HG03060 (cell line): ENCODE measurements around the gene TNS1.

Source experiments
- ATAC-seq: cut with Tn5 transposase; IDR thresholded peaks from one replicate; pipeline ENCODE4 v1.9.1; 2021; ENCODE audit warnings: low read depth, moderate number of reproducible peaks; ENCODE audit not compliant: unreplicated experiment

The TNS1 gene

DNA sequence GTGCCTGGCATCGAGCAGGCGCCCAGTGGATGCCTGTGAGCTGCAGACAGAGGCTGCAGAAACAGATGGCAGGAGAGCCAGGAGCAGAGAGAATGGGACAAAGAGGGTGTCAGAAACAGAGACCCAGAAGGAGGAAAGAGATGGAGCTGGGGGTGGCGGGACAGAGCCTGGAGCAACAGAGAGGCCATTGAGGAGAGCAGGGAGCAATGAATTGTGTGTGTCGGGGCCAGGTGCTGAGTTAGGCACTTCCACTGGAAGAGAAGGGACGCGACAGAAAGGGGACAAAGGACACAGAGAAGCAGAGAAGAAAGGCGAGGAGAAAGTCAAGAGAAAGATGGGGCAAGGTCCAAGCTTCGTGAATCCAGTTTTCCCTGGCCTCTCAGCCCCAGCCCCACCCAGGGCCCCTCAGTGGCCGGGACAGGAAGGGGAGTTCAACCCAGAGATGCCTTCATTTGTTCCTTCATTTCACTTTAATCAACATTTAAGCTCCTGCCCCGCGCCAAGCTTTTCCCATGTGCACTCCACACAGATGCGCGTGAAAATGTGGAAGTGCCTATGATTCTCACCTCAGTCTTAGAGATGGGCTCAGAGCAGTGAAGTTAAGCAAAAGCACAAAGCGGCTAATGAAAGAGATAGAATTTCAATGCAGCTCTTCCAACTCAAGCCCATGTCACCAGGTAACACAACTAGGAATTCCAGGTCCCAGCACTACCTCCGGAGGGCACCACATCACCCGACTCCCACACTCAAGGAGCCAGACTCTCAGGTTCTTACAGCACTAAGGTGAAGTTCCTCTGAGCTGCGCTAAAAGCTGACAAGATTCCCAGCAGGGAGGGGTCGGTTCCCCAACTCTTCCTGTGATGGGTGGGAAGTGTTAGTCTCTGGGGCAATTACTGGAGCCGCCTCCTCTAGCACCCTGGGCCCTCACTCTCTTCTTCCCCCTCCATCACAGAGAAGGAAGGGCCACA, 55.1 kb downstream of the TNS1 start:
- no peak for ATAC-seq

DNA sequence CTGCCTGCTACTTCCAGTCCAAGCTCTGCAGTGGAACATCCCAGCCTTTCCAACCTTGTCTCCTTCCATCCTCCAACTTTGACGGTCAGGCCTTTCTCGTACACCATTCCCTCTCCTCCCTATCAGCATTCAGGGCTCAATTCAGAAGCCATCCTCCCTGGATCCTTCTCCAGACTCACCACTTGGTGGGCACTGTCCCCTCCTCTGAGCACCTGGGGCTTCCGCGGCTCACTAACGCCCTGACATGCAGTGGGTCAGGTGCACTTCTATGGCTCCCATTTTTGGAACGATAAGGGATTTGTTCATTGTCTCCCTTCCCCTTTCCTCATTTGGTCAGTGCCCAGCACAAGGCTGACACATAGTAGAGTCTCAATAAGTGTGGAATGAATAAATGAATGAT, 56.7 kb downstream of the TNS1 start:
- no peak for ATAC-seq

DNA sequence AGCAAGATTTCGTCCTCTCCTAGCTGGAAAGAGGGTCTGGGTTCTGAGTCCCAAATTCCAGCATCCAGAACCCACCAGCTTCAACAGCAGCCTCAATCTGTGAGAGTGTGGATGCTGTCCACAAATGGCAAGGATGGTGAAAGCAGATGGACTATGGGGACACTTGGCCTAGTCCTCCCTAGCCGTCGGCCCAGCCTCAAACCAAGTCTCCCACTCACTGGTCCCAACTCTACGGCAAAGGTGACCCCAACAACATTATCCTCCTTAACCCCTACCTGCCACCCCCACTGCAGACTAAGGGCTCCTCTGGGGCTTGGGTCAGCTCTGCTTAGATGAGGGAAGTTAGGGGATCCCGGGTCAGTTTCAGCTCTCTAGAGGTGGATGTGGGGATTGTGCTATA, 57.3 kb downstream of the TNS1 start:
- no peak for ATAC-seq

DNA sequence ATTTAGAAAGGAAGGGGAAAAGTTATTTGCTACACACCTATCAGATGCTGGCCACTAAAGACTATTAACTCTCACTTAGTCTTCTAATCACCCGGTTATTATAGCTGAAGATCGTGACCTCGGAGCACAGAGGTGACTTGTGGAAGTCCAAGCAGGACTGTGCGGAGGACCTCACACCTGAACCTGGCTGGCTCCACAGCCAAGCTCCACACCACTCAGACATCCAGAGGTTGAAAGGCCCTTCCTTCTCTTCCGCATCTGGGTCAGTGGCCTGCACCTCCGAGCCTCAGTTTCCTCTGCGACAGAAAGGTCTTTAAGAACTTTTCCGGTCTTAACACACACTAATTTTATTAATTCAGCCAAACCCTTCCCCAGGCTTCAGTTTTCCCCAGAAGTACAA, 57.9 kb downstream of the TNS1 start:
- ATAC-seq, result no peak

DNA sequence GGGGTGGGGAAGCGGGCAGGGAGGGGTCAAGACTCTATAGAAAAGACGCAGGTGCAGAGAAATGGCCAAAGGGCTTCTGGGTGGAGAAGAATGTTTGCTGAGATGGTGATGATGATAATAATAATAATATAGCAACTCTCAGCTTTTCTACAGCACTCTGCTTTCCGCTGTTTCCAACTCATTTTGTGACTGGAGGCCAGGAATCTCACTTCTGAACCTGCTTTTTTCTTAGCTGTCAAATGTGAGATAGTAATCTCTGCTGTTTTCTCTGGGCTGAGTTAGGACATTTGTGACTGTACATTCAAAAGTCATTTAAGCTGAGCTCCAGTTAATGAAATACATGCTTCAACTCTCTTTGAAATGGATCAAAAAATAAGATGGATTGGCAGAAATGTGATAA, 58.4 kb downstream of the TNS1 start:
- ATAC-seq, result no peak

DNA sequence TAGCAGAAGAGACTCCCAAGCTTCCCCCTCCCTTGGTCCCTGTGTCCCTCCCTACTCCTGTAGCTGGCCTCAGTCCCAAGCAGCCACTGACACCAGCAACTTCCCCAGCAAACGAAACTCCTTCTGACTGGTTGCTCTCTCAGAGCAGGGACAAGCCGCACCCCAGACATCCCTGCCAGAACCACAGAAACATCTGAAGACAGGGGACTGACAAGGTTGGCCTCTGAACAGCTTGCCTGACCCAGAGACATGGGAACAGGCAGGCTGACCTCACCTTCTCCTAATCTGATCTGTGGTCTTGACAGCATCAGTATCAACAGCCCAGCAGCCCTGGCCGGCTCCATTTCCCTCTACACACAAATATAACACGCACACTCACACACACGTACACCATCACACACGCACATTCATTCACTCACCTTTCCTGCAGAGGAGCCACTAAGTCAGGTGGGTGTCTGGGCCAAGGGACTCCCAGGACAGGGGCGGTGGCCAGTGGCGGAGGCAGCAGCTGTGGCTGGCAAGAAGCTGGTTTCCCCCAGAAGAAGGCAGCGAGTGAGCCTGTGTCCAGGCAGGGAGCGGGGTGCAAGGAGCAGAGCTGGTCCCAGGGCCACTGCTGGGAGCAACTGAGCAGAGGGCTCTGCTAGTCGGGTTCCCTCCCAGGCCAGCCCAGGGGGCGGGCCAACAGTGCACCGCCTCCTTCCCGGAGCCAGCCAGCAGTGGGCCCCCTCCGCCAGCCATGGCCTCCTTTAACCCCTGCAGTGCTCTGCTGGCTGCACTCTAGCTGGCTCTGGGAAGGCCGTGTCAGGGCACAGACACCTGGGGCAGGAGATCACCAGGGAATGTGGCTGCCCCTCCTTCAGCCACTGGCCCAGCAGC, 59.1 kb downstream of the TNS1 start:
- no peak for ATAC-seq

DNA sequence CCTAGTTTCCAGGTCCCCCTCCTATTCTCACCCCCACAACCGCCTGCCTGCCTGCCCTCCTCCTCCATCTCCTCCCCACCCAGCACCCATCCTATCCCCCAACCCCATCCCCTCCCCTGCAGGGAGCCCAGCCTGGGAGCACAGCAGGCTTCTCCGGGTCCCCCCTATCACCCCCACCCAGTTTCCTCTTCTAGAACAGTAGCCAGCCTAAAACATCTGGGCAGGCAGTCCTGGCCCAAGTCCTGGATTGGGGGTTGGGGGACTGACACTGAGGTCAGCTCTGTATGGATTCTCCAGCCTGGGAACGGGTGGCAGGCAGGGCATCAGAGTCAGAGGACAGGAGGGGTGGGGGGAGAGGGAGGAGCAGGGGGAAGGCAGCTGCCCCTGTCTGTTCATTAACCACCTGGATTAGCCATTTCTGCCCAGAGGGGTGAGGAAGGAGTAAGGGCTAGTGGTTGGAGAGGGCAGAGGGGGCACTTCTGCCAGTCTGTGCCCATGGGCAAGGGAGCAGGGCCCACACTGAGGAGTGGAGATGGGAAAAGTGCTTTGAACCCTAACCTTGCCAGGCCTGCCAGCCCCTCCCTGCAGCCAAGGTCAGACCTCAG, 60.0 kb downstream of the TNS1 start:
- no peak for ATAC-seq

DNA sequence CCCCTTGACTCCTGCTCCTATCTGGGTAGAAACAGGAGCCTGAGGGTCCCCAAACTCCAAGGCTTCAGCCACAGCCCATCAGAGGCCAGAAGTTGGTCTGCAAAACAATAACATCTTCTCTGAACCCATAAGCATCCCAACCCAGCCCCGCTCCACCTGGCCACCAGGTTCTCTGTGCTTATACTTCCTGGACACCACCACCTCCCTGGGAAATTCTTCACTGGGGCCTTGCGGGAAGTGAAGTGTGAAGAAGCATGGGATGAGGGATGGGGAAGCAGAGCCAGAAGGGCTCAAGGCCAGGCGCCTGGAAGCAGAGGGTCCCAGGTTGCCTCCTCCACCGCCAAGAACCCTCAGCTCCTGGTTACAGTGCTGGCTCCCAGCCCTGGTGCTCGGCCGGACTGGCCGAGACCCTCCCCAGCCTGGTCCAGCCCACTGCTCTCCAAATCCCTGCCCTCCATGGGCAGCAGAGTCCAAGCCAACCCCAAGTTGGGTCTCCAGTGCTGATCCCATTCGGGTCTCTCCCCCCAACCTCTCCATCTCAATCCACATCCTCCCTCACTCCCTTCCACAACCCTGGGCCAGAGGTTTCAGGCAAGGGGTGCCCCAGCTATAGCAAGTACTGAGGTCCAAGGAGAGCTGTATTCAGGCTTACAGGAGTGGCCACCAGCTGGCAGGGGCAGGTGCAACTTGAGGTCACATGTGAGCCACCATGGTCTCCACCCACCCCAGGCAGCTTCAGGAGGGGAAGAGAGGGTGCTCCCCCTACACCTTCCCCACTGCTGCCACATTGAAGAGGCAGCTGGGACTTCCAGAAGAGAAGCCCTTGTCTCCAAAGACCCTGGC, 60.7 kb downstream of the TNS1 start:
- no peak for ATAC-seq

DNA sequence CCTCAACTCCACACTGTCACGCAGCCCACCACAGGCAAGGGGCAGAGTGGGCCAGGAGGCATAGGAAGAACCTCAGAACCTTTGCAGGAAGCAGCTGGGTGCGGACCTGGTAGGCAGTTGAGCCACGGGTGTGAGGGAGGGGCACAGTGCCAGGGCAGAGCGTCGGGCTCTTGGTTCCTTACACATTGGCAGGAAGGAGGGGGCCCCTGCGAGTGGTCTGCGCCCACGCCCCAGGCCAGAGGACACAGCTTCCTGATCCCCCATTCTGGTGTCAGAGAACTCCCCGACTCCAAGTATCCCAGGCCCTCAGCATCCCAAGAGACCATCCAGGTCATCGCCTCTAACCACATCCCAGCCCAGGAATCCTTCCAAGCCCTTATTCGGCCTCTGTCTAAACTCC, 61.5 kb downstream of the TNS1 start:
- no peak for ATAC-seq

DNA sequence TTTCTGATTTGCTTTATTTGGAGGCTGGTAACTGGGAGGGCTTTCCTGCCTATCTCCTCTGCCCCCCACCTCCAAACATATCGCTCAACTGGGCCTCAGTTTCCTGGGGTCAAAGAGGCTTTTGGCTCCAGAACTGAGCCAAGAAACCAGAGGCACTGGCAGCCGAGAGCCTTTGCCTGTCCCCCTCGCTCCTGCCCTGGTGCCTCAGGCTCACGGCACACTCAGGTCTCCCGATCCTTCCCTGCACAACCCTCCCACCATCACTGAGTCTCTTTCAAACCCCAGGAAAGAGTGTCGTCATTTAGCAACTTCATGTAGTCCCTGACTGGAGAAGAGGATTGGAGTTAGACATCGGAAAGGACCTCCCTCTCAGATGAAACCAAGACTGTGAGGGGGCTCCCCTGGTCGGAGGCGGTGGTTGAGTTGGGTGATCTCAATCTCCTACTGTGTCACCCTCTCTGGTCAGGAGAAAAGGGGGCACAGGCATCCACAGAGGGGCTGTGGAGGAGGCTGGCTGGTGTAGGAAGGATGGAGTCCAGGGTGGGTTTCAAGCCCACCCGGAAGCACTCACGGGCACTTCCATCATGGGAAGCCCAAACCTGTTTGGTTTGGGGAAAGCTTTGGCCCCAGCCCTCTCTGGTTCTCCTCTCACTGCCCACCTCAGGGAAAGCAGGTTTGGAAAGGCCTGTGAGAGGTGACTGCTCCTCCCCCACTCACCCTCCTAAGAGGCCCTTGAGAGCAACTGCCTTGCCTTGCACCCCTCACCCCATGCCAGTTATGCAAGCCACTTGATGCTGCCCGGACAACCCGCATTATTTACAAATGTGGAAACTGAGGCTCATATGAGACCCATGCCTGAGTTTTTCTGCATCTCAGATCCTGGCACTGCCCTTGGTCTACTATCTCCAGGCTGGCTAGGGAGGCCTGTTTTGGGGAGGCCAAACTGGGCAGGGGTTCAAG, 62.3 kb downstream of the TNS1 start:
- ATAC-seq, result no peak

DNA sequence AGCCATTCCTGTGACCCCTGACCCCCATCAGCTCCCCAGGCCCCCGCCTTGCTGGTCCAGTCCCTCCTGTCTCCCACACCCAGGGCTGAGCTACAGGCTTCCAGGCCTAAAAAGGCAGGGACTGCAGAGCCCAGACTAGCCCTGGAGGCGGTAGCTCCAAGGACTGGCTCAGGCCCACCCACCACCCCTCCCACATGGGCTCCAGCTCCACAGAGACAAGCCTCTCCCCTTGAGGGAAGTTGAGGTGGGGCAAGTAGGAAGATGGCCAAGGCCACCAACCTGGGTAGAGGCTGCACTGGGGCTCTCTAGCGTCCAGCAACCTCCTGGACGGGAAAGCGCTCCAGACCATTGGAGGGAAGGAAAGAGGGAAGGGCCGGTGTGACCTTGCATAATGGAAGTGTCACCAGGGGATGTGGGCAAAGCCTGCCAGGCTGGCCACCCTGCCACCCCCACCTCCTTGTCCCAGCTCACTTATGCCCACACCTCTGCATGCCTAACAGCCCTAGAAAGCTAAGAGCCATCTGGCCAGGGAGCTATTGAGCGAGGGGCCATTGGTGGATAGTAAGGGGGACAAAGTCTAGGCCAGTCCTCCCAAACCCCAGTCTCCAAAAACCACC, 63.1 kb downstream of the TNS1 start:
- ATAC-seq, result no peak

DNA sequence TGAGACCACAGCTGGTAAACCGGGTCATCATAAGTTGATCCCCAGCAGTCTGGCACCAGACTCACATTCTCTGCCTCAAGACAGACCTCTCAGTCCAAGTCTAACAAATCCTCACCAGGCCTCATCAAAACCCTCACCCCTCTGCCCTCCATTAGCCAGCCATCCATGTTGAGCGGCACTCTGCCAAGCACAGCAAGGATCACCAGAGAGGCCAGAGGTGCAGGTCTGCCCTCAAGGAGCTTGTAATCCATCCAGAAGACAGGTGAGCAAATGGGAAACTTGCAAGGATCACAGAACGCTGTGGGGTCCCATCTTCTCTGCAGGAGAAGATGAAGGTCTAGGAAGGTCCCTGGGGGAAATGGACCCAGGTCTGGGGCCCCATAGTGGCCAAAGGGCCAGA, 63.6 kb downstream of the TNS1 start:
- ATAC-seq, result no peak

DNA sequence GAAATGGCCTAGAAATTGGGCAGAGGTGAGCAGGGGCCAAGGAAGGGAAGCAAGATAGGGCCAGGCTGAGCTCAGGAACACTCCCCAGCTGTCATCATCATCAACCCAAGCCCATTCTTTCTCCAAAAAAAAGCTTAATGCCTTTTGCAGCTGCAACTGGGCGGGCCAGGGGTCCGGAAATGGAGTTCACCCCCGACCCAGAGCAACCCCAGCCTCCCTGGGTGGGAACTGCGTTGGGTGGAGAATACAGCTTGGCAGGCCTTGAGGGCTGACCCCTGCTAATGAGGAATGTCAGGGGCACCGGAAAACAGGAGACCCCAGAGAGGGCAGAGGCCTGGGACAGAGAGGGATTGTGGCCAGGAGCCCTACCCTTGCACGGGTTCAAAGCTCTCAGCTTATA, 64.8 kb downstream of the TNS1 start:
- ATAC-seq, result no peak

DNA sequence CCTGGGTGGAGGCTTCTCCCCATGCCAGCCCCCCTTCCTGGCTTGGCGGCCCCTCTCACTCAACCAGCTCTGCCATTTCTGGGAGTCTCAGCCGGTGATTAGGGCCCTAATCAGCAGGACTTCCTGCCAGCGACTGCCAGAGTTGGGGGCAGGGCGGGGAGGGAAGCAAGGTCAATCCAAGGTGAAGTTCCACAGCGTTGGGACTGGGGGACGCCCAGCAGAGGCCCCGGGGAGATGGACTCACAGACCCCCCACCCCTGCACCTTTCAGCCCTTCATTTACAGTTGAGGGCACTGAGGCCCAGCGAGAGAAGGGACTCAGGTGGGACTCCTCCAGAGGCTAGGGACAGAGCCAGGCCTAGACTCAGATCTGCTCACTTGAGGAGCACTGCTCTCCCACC, 65.3 kb downstream of the TNS1 start:
- no peak for ATAC-seq

DNA sequence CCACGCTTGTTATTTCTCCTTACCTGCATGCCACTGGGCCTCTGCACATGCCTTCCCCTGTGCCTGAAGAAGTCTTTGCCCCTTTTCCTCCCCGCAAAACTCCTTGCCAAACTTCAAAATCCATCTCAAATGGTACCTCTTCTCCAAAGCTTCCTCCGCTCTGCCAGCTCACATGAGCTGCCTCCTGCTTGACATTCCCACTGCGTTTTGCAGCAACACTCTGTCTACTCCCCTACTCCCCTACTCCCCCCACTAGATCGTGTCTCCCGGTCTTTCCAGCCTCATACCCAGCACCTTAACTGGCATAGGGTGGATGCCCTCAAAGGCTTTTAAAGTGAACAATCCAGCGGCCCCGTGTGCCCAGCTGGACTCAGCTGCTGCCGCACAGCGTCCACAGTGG, 65.8 kb downstream of the TNS1 start:
- no peak for ATAC-seq

DNA sequence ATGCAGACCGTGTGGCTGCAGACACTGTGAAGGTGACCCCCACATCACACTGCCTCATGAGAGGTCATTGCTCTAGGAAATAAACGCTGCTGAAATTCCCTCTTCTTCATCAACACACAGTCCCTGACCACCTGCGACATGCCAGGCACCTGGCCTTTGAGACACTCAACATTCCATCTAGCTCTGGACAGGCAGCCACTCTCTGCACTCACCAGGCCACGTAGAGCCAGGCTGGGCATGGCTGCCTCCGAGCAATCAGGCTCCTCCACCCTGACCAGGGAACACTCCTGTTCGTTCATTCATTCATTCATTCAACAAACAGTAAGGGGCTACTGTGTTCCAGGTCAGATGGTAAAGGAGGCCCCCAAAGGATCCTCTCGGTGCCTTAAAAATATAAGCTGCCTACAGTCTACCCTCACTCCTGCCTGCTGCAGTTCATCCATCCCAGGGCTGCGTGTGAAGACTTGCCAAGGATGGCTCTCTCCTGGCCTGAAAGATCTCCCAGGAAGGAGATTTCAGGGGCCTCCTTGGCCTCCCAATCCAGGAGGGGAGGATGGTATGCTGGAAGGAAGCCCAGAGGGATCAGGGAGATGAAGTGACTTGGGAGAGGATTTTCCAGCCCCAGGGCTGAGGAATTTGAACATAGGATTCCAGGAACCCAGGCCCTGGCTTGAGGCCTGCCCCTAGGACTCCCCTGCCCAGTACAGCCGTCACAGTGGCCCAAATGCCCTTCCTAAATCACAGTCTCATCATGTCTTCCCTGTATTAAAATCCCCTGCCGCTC, 66.7 kb downstream of the TNS1 start:
- ATAC-seq, result no peak

DNA sequence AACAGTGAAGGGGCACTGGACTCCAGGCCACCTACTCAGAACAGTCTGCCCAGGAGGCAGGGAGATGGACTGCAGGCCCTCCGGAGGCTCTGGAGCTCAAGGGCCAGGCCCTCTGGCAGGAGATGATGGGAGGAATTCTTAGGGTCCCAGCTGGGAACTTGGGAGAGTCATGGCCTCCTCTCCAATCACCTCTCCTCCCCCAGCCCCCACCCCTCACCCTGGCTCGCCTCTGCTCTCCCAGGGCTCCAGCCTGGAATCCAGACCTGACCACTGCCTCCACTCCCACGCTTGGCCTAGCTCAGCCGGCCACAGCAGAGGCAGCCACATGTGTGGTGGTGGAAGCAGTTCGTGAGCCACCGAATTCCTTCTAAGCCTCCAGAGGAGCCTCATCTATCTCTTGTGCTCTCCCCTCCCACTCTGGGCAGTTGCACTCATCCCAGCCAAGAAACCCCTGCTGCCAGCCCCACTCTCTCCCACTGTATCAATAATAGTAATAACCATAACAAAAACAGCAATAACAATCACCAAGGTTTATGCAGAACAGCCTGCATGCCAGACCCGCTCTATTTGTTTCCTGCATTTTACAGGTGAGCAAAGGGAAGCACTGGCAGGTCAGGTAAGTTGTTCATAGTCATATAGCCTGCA, 67.4 kb downstream of the TNS1 start:
- ATAC-seq, result no peak
